GM18858 (cell line): ENCODE measurements around the gene BMP8A.

Experiments
- ATAC-seq: cut with Tn5 transposase; IDR thresholded peaks from one replicate; pipeline ENCODE4 v1.9.1; 2021; ENCODE audit not compliant: unreplicated experiment

The BMP8A gene

GRCh38 chr1:39567302-39567701 is 75.9 kb downstream of the BMP8A start:
- no peak for ATAC-seq

- no peak for ATAC-seq
Observed at GRCh38 chr1:39568208-39568607, 76.8 kb downstream of the BMP8A start.

DNA sequence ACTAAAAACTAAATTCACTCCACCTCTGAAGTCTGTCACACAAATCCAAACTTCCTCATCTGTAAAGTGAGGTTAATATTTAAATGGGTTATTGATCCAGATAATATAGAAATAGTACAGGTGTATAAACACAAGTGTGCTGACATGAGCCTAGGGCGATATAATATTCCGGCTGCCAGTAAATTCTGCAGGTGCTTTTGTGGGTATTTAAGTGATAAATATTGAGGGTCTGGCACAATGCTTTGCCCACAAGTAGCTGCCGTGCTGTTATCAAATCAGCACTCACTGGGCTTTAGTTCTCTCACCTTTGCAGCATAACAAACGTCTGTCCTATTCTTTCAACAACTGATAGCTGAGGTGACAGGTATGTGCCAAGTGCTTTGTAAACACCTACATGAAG is 77.6 kb downstream of the BMP8A start:
- ATAC-seq = no peak

DNA sequence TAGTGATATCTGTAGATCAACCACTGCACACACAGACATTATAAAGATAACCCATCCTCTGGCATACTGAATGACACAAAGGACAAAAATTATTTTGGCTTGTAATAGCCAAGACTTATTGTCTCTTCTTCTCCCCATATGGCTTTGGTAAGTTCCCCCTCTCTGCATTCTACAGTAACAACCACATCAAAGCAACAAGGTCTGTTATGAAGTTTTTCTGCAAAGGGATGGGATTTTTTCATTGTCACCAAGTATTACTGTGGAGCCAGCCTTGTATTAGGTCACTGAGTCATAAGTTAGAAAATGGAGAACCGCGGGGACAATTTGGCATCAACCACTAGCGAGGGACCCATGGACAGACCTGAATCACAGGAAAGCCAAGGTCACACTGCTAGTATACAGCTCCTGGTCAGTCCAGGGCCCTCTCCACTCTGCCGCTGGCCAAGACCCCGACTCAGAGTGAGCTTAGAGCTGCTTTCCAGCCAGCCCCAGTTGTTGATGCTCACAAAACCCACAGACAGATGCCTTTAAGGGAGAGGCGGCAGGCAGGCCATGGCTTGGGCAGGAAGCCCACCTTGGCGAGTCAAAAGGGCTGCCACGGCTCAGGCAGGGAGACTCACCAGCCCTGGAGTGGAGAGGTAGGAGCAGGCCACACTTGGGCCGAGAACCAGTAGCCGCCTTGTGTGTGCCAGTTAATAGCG is 79.2 kb downstream of the BMP8A start:
- ATAC-seq = no peak

DNA sequence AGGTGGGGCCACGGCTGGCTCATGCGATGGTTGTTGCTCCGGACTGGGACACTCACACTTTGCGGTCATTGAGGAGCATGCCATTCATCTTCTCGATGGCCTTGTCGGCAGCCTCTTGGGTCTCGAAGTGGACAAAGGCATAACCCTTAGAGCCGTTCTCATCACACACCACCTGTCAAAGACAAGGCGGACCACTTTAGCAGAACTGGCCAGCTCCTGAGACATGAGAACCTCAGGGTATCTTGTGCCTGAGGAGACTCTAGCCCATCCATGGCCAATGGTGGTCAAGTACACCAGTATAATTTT is 79.7 kb downstream of the BMP8A start:
- ATAC-seq = no peak

- ATAC-seq = no peak
Observed at GRCh38 chr1:39572379-39573096, 81.1 kb downstream of the BMP8A start.

GRCh38 chr1:39573097-39573465 is 81.6 kb downstream of the BMP8A start:
- no peak for ATAC-seq

DNA sequence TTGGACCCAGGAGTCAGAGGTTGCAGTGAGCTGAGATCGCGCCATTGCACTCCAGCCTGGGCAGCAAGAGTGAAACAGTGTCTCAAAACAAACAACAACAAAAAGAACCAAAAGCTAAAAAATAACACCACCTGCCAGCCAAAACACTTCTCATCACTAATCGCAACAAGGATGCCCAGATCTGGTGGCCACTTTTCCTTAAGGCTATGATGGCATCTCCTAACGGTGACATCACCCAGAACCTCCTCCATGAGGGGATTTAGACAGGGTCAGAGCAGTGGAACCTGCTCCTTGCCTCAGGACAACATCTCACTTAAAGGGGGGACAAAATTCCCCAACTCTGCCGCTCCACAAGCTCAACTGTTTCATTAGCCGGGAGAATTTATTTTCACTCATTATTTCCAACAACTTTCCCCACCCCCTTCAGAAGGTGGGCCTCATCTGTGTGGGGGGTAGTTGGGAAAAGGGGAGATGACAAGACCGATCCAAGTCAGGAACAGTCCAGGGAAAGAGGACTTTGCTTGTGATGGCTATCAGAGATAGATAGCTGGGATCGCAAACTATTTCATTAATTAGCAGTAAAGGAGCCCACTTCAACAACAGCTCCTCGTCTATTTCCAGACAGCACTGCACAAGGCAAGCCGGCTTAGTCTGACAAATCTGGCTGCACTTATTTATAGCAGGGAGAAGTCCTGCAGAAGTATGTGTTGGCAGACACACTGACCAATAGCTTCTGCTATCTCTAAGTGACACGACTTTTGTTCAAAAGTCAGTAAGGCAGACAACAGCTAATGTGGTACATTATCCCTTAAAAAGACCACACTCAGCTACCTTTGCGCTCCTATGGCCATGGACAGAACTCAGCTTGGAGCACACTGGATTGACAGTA is 82.5 kb downstream of the BMP8A start:
- ATAC-seq = no peak

GRCh38 chr1:39574646-39575045 is 83.2 kb downstream of the BMP8A start:
- no peak for ATAC-seq
